Adrenal gland (tissue), 5 donors: ENCODE measurements around the gene GDPD4.

ENCODE experiments used
- CTCF ChIP-seq, 6 experiments: fragments of 450-650 bp in 4 of 6; fragments of 200-600 bp in 2 of 6; sonication (generic) in 1 of 6; IDR thresholded peaks; 1 replicate in 5 of 6; 2 replicates in 1 of 6; pipeline versions ENCODE4 v1.5.1 to v1.8.0; 2016 to 2021; ENCODE audit warnings: antibody characterized with exemption in 6 of 6, mild to moderate bottlenecking in 2 of 6, moderate library complexity in 1 of 6
- POLR2A ChIP-seq, 2 donors: fragments of 450-650 bp; IDR thresholded peaks; one replicate each; pipeline ENCODE4 v1.6.1; 2017; ENCODE audit warnings: antibody characterized with exemption in 2 of 2, mild to moderate bottlenecking in 2 of 2, moderate library complexity in 1 of 2
- donor health status: DM: no; HTN: no; CAD: no.

- TF ChIP-seq CTCF (IDR thresholded peaks at IDR 0.05) = no peak
- no peak for TF ChIP-seq POLR2A (IDR thresholded peaks at IDR 0.05)
Observed at GRCh38 chr11:77171885-77172665, 129.4 kb downstream of the GDPD4 start.
